ENCODE measurements around the gene COTL1.

Gene COTL1

GRCh38 chr16:84597931-84598351, 19.9 kb downstream of the COTL1 start:
- DNase-seq (ENCODE audit: insufficient read length, low spot score) (no peak), FAIRE-seq (no peak)

DNA sequence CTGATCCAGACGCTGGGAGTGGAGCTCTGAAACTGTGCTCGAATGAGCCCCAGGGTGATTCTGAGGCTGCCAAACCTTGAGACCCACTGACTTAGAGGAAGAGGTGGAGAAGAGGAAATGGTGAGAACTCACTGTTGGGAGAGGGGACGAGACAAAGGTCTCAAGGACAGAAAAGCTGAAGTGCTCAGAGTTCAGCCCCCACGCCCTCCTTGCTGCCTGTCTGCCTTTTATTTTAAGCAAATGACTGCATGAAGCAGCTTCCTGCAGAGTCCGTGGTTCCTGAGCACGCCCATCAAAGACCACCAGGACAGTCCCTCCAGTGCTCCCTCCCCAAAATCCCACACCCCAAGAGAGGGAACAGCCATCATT, 20.4 kb downstream of the COTL1 start:
- DNase-seq (ENCODE audit: insufficient read length, low spot score) (no peak), FAIRE-seq (no peak)

DNA sequence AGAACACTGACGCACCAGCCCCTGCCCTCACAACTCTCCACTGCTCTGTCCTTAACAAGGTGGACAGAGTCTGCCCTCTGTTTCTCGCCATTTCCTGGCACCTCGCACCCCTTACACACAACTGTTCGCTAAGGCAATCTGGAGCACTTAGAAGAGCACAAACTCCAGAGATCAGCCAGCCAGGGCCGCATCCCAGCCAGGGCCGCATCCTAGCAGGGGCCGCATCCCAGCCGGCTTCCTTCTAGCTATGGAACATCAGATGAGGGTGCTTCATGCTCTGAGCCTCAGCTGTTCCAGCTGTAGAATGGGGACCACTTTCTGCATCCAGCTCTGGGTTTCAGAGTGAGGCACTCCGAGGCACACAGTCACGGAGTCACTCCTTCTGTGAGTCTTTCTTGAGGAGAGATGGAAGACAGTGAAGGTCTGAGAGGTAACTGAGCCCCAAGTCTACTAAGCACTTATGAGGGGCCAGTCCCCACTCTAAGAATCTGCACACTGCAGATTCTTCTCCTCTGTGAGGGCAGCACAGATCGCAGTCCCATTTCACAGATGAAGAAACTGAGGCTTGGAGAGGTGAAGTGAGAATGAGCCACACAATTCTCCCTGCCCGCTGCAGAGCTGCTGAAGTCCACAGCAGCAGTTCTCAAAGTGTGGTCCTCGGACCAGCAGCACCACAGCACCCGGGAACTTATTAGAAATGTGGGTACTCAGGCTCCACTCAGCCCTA, 20.9 kb downstream of the COTL1 start:
- DNase-seq (ENCODE audit: insufficient read length, low spot score) (no peak), FAIRE-seq (no peak)

GRCh38 chr16:84596161-84596560, 21.7 kb downstream of the COTL1 start:
- no peak for DNase-seq (ENCODE audit: insufficient read length, low spot score)
- FAIRE-seq, result no peak

GRCh38 chr16:84595052-84595481, 22.8 kb downstream of the COTL1 start:
- no peak for FAIRE-seq

DNA sequence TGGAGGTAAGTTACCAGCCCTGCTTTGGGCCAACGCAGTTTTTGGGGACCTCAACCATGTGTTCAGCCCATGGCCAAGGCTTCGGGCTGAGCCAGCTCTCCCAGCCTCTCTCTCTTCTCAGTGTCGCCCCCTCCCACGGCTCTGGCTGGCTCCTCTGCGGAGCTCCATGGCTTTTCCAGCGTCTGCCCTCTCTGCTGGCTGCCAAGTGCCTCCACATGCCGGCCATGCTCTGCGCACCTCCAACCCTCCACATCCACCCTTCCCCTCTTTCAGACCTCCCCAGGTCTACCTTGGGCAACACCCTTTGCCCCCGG, 23.2 kb downstream of the COTL1 start:
- DNase-seq (ENCODE audit: insufficient read length, low spot score) (no peak), FAIRE-seq (no peak)

More at GRCh38 chr16:84595052-84595481, 22.8 kb downstream of the COTL1 start:
- no peak for DNase-seq (ENCODE audit: insufficient read length, low spot score)

GRCh38 chr16:84593825-84594724, 23.8 kb downstream of the COTL1 start:
- DNase-seq (ENCODE audit: insufficient read length, low spot score), result no peak

GRCh38 chr16:84592718-84593117, 25.2 kb downstream of the COTL1 start:
- FAIRE-seq (no peak), DNase-seq (ENCODE audit: insufficient read length, low spot score) (no peak)

More at GRCh38 chr16:84593825-84594724, 23.8 kb downstream of the COTL1 start:
- no peak for FAIRE-seq

DNA sequence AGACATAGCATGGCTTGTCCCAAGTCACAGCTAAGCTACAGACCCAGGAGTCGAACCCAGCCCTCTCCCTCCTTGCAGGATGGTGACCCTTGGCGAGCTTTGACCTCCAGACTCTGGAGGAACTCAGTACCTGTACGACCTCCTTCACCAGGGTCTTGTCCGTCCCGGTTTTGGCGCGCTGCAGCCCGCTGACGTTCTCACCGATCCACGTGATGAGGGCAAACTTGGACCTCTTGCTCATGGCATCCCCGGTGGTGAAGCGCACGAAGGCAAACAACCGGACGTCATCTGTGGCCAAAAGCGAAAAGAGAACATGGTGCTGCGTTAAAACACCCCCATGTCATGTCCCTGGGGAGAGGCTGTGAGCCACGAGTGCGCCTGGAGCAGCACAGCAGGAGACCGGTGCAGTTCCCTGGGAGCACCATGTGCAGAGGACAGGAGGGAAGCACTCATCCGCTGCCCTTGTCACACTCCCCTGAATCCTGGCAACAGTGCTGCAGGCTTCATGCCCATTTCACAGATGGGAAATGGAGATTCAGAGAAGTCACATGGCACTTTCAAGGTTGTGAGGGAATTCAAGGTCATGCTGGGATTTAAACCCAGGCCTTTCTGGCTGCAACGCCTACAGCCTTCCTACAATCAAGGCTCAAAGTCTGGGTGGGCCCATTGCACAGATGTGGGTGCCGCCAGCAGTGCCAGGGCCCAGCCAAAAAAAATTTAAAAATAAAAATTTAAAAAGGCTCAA, 27.7 kb downstream of the COTL1 start:
- FAIRE-seq (no peak), DNase-seq (ENCODE audit: insufficient read length, low spot score) (no peak)

DNA sequence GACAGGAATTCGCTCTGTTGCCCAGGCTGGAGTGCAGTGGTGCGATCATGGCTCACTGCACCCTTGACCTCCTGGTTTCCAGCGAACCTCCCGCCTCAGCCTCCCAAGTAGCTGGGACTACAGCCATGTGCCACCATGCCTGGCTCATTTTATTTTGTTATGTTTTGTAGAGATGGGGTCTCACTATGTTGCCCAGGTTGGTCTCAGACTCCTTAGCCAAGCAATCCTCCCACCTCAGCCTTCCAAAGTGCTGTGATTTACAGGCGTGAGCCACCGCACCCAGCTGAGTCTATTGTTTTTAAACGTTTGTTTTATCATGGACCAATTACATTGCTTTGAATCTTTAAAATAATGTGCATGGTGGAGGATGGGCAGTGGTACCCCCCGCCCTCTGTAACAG, 28.9 kb downstream of the COTL1 start:
- no peak for FAIRE-seq

DNA sequence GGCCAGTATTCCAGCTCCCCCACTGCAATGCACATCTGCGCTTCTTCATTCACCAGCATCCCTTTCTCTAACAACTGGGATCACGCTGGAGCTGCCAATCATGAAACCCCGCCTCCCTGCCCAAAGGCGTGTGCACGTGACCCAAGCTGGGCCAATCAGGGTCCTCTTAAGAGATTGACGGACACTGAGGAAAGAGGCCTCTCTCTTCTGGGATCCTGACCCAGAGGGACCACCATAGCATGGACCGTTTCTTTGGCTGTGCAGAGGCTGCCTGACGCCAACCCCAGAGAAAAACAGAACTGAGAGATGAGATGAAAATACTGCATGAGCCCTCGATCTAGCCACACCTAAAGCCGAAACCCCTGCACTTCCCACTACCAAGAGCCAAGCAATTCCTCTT, 32.0 kb downstream of the COTL1 start:
- DNase-seq (ENCODE audit: insufficient read length, low spot score) (no peak), FAIRE-seq (no peak)

More for the DNA sequence above, 28.9 kb downstream of the COTL1 start:
- DNase-seq (ENCODE audit: insufficient read length, low spot score), result no peak

DNA sequence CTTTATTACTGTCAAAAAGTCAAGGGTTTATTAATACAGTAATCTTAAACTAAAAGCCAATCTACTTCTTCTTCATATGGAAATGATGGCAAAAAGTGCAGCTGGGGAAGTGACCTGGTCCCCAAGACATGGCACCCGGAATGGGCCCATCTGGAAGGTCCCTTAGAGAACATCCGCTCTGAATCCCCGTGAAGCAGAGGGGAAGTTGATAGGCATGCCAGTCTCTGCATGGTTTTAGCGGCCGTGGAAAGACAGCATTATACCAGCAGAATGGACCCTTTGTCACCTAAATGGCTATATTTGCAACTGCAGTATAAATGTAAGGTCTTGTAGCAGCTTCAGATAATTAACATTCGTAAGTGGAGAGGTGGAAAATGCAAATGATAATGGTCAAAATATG, 32.4 kb downstream of the COTL1 start:
- FAIRE-seq (no peak), DNase-seq (ENCODE audit: insufficient read length, low spot score) (no peak)

- FAIRE-seq (no peak), DNase-seq (ENCODE audit: insufficient read length, low spot score) (no peak)
Observed at GRCh38 chr16:84584678-84585077, 33.2 kb downstream of the COTL1 start.

DNA sequence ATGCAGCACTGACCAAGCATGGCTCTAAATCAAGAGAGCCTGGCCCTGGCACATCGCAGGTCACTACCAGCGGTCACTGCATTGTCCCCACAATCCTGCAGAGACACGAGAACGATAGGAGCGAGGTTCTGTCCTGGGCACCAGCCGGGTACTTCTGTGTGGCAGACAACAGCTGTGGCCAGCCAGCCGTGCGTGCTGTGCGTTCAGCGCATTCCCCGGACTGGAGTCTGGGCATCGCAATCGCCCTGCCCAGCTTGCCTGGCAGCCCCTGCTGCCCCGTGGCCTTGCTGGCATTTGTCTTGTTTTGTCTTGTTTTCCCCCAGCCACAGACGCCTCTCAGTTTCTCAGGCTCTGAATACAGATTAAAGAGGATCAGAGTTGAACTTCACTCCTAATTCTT, 33.9 kb downstream of the COTL1 start:
- FAIRE-seq (no peak), DNase-seq (ENCODE audit: insufficient read length, low spot score) (no peak)

DNA sequence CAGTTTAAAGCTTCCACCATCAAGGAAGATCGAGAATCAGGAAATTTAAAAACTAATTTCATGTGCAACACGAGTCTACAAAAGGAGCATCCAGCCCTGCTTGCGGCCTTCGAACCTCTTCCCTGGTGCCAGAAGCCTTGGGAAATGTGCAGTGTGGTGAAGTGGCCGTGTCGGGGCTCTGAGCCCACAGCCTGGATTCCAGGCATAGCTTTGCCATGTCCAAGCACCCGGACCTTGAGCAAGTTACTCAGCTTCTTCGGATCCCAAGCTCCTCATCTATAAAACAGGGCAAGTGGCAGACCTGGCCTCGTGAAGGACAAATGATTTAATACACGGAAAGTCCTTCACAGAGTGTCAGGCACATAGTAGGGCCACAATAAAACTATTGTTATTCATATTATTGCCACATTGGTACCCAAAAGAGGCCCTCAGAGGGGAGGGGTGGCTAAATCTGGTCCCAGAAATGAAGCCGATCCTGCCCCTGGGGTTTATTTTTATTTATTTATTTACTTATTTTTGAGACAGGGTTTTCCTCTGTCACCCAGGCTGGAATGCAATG, 34.8 kb downstream of the COTL1 start:
- DNase-seq (ENCODE audit: insufficient read length, low spot score) (no peak), FAIRE-seq (no peak)

GRCh38 chr16:84581158-84581557, 36.7 kb downstream of the COTL1 start:
- FAIRE-seq (no peak), DNase-seq (ENCODE audit: insufficient read length, low spot score) (no peak)

DNA sequence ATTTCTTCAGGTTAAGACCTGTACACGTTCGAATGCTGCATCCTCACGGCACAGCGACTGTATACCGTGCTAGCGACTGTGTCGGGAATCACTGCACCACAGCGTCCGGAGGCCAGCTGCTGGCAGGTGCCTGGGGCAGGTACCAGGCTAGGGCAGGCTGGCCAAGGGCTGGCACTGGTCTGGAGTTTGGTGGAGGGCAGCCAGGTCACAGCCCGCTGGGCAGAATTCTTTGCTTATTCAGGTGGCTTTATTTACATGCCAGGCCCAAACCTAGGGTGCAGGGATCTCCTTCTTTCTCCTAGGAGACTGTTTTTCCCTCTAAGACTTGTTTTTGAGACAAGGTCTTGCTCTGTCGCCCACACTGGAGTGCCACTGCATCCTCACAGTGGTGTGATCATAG, 37.9 kb downstream of the COTL1 start:
- FAIRE-seq (no peak), DNase-seq (ENCODE audit: insufficient read length, low spot score) (no peak)

GRCh38 chr16:84578538-84579126, 39.2 kb downstream of the COTL1 start:
- peak; percentile 90 for FAIRE-seq
- no peak for DNase-seq (ENCODE audit: insufficient read length, low spot score)

GRCh38 chr16:84577034-84577803, 40.7 kb downstream of the COTL1 start:
- FAIRE-seq, result no peak
- DNase-seq (ENCODE audit: insufficient read length, low spot score), result no peak

- FAIRE-seq (no peak), DNase-seq (ENCODE audit: insufficient read length, low spot score) (no peak)
Observed at GRCh38 chr16:84575914-84576313, 42.0 kb downstream of the COTL1 start.

All from HTR-8/SVneo (cell line).